ENCODE measurements around the gene MAP2K6.

DNA sequence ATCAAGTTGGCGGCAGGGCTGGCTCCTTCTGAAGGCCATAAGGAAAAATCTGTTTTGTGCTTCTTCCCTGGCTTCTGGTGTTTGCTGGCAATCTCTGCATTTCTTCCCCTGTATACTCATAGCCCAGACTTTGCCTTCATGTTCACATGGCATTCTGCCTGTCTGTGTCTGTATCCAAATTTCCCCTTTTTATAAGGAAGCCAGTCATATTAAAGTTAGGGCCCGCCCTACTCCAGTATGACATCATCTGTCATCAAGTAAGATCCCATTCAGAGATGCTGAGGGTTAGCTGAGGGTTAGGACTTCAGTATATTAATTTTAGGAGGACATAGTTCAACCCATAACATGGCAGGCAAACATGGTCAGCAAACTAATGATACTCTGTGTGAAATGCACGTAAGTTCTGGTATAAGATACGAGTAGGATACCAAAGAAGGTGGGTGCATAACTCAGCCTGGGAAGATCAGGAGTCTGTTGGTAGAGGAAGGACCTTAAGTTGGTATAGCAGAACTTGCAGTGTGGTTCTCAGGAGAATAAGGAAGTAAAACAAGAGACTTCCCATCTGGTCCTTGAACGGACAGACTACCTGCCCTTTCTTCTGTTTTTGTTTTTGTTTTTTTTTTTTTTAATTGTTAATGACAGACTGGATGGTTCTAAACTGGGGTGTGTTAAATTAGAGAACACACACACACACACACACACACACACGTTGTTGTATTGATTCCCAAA is 13.9 kb downstream of the MAP2K6 start:
- TF ChIP-seq, protein P1, sequence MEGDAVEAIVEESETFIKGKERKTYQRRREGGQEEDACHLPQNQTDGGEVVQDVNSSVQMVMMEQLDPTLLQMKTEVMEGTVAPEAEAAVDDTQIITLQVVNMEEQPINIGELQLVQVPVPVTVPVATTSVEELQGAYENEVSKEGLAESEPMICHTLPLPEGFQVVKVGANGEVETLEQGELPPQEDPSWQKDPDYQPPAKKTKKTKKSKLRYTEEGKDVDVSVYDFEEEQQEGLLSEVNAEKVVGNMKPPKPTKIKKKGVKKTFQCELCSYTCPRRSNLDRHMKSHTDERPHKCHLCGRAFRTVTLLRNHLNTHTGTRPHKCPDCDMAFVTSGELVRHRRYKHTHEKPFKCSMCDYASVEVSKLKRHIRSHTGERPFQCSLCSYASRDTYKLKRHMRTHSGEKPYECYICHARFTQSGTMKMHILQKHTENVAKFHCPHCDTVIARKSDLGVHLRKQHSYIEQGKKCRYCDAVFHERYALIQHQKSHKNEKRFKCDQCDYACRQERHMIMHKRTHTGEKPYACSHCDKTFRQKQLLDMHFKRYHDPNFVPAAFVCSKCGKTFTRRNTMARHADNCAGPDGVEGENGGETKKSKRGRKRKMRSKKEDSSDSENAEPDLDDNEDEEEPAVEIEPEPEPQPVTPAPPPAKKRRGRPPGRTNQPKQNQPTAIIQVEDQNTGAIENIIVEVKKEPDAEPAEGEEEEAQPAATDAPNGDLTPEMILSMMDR (IDR thresholded peaks at IDR 0.05) = no peak
- TF ChIP-seq, protein P2, sequence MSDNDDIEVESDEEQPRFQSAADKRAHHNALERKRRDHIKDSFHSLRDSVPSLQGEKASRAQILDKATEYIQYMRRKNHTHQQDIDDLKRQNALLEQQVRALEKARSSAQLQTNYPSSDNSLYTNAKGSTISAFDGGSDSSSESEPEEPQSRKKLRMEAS (IDR thresholded peaks at IDR 0.05; ENCODE audit: low read depth) = no peak
- no peak for TF ChIP-seq RAD21 (IDR thresholded peaks at IDR 0.05; ENCODE audit: low read length)
